ENCODE data around the gene PKN2.

- TF ChIP-seq EZH2 (IDR thresholded peaks at IDR 0.05; ENCODE audit: low read depth, unreplicated experiment) (no peak), CTCF (conservative IDR thresholded peaks at IDR 0.05; ENCODE audit: low read depth in 2 of 2) (no peak)
Measured at GRCh38 chr1:88730995-88731394, 46.9 kb downstream of the PKN2 start.

Data from GM23338 (cell line).